GM23248 (cell line): Measurements from ENCODE around the gene KREMEN1.

Experiments used
- EZH2 ChIP-seq: fragments of 200-600 bp; sonication (generic); IDR thresholded peaks from 2 replicates; pipeline ENCODE4 v1.6.1; 2018; ENCODE audit warnings: antibody characterized with exemption, mild to moderate bottlenecking; ENCODE audit not compliant: insufficient read depth, poor library complexity, severe bottlenecking
- EZH2phosphoT487 ChIP-seq: fragments of 200-600 bp; sonication (generic); IDR thresholded peaks from 2 replicates; pipeline ENCODE4 v1.6.1; 2018; ENCODE audit warnings: antibody characterized with exemption, moderate library complexity, mild to moderate bottlenecking, low read depth; ENCODE audit not compliant: insufficient read depth

- TF ChIP-seq EZH2 (no peak), EZH2phosphoT487 (no peak)
Measured at GRCh38 chr22:29090039-29090438, 17.2 kb downstream of the KREMEN1 start.
